Frontal cortex (tissue), 4 donors: ENCODE results near the gene USP47. TPM values are rescaled to one million over a fixed set of nuclear protein-coding genes. Genes with fewer than 3 reads are reported as not detected.
A peak's percentile ranks its signal among the peaks of the same experiment; 100 is the strongest.
"Not testable (repeated sequence)": the region's sequence is repeated elsewhere in the genome, so short reads cannot be mapped to it uniquely, and the experiment has no call there.

Source experiments
- DNase-seq, 2 donors: peaks; one replicate each; pipeline ENCODE4 v3.0.0; 2012; ENCODE audit warnings: low spot score in 2 of 2
- FAIRE-seq: peaks from 2 replicates; lab custom pipeline; 2012; peaks lifted over from hg19 to GRCh38; lab: Jason Lieb, UNC
- total RNA-seq: library from RNA; depleted of rRNA; stranded (reverse); fragments of >200 nt; gene quantifications from one replicate; pipeline ENCODE4 v1.2.3, GENCODE V29; 2014
- donor health status: control.
- donor health status: control.
- donor health status: control.

USP47 gene
- total RNA-seq, 1 donor from 2014 or later, result 149 TPM

- FAIRE-seq (no peak), DNase-seq (no peak)
Observed at GRCh38 chr11:11818529-11819121, 23.1 kb upstream of the USP47 start.

DNA sequence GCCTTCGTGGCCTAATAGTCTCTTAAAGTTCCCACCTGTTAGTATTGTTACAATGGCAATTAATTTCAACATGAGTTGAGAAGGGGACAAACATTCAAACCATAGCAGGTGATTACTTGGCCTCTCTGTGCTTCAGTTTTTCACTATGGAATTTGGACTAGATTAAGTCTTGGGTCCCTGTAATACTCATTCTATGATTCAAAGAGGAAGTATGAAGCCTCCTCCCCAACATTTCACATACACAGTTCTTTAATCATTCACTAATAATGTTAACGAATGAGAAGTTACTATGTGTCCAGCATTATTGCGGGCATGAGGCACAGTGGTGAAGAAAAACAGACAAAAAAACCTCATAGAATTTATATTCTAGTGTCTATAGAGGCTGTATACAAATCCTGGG lies 19.9 kb upstream of the USP47 start:
- FAIRE-seq (no peak), DNase-seq (no peak)

GRCh38 chr11:11822946-11823345 lies 18.8 kb upstream of the USP47 start:
- FAIRE-seq (no peak), DNase-seq (no peak)

DNA sequence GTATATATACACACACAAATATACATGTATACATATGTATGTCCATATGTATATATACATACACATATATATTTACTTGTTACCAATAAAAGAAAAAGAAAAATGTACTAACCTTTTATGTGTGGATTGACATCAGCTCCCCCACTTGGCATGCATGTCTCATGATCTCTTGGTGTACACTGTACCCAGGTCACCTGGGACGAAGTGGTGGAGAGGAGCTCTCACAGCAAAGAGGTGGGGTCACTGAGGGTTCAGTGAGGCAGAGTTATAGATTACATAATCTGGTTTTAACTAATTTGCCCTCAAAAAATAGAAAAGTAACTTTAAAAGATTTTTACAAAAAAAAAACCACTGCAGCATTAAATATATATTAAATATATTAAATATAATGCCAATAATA lies 15.5 kb upstream of the USP47 start:
- no peak for FAIRE-seq
- DNase-seq, result no peak

DNA sequence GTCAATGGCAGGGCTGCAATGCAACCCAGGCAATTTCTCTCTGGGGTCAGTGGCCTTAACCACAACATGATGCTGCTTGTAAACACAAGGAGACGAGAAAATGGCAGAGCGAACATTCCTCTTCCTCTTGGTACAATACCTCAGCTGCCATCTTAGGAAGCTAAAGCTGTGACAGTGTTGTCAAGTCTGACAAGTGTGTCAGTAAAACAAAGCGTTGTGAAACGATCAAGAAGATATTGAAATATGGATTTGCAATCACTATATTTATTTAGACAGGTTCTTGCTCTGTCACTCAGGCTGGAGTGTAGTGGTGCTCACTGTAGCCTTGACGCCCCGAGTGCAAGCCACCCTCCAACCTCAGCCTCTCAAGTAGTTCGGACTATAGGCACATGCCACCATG lies 14.5 kb upstream of the USP47 start:
- FAIRE-seq, result no peak
- no peak for DNase-seq

GRCh38 chr11:11831406-11831805 lies 10.4 kb upstream of the USP47 start:
- FAIRE-seq, DNase-seq: not testable (repeated sequence)

DNA sequence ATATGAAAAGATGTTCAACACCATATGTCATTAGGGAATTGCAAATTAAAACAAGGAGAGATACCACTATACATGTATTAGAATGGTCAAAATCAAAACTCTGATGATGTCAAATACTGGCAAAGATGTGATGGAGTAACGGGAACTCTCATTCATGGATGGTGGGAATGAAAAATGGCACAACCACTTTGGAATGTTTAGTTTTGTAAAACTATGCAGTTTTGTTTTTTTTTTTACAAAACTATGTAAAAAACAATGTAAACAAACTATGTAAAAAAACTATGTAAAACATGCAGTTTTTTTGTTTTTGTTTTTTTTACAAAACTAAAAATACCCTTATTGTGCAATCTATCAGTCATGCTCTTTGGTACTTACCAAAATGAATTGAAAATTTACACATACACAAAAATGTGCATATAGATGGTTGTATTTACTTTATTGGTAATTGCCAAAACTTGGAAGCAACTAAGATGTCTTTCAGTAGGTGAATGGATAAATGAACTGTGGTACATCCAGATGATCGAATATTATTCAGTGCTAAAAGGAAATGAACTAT lies 5.0 kb upstream of the USP47 start:
- no peak for DNase-seq
- FAIRE-seq, result no peak

DNA sequence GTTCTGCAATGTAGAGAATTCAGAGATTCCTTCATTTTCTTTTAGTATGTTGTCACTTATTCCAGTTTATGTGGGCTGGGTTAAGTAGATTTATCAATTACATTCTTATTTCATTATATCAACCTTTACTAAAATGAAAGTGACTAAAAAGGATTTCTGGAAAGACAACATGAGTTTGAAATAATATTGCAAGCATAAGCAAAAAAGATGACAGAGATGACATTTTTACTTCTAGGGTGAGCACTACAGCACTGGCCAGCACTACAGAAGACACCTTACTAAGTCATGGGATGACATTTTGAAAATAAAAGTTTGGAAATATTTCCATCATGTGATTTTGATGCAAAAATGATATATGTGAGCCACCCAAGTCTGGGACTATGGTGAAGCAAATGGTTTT lies 2.1 kb upstream of the USP47 start:
- DNase-seq (no peak), FAIRE-seq (no peak)

DNA sequence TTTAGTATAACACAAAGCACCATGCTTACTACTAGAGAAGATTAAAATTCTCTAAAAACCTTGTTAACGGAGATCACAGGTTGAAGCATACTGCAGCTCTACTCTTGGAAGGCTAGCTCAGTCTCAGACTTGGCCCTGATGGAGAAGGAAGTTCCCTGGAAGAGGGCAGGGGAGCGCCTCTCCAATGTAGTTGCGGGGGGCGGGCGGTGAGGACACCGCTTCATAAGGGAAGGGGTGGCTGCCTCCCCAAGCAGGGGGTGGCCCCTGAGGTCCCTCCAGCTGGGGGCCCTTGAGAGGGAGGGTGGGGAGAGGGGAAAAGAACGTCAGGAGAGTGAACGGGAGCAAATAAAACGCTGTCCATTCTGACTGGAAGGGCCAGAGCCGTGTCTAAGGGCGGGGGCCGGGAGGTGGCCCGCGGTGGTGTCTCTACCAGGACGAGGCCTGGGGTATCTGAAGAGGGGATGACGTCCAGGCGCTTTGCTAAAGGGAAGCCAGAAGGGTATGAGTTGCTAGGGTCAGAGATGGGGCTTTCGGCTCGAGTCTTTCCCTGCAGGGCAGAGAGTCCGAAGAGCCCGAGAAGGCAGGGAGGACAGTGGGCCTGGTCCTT lies 553 bp upstream of the USP47 start:
- no peak for FAIRE-seq

DNA sequence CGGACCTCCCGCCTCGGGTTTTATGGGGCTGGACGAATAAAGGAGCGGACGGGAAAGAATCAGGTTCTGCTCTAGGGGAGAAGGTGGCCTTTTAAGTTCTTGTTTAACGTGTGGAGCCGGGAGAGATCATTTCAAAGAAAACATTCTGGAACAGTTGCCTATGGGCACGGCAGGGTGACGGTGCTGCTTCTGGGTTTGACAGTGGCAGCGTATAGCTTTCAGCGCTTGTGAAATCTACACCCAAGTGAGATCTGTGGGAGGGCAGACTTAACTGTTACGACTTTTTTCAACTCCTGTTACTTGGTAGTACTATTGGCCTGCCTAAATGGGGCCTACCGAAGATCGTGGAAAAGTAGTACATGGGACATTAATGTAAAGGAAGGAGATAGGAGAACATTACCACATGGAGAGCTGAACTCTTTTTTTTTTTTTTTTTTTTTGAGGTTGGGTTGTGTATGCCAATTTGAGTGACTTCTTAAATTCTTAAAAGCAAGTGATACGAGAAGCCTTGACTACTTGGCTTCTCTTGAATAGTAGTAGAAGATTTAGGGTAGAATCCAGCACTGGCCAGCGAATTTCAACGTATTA lies 743 bp downstream of the USP47 start:
- FAIRE-seq (no peak), DNase-seq (peak; percentile 29 to 50)

More for the DNA sequence above, 553 bp upstream of the USP47 start:
- peak; percentile 47 to 61 for DNase-seq

DNA sequence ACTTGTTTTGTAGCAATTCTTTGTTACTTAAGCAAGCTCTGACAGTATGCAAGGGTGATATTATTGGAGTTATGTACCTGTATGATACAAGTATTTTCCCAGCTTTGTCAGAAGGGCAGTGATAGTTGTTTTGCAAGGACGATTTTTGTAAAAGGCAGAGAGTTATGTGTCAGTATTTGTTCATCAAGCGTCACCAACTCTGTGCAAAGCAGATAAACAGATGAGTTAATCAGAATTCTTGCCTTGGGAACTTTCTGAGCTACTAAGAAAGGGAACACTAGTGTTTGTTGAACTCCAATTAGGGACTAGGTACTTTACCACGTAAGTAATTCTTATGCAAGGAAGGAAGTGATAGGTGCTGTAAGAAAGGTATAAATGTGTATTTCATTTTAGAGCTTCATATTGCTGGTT lies 1.4 kb downstream of the USP47 start:
- peak; percentile 22 to 28 for DNase-seq
- no peak for FAIRE-seq

GRCh38 chr11:11843642-11844041 lies 1.9 kb downstream of the USP47 start:
- FAIRE-seq (no peak), DNase-seq (no peak)

DNA sequence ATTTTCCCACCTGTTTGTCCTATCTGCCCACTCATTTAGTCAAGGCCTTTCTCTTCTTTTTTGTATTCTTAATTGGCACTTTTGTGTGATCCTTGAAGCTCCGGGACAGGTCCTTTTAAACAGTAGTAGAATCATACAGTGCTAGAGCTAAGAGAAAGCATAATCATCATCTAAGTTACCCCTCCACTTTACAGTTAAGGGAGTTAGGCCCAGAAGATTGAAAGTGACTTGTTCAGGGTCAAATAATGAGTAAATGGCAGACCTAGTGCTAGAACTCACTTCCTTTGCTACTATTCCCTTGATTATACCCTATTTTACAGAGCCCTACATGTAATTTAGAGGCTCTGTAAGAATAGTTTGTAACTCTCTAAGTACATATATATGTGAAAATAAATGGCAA lies 2.5 kb downstream of the USP47 start:
- FAIRE-seq, result no peak
- no peak for DNase-seq

GRCh38 chr11:11845071-11845470 lies 3.3 kb downstream of the USP47 start:
- FAIRE-seq, result no peak
- no peak for DNase-seq

GRCh38 chr11:11845551-11845950 lies 3.8 kb downstream of the USP47 start:
- DNase-seq (no peak), FAIRE-seq (no peak)

- FAIRE-seq (no peak), DNase-seq (no peak)
Observed at GRCh38 chr11:11847082-11847481, 5.3 kb downstream of the USP47 start.

DNA sequence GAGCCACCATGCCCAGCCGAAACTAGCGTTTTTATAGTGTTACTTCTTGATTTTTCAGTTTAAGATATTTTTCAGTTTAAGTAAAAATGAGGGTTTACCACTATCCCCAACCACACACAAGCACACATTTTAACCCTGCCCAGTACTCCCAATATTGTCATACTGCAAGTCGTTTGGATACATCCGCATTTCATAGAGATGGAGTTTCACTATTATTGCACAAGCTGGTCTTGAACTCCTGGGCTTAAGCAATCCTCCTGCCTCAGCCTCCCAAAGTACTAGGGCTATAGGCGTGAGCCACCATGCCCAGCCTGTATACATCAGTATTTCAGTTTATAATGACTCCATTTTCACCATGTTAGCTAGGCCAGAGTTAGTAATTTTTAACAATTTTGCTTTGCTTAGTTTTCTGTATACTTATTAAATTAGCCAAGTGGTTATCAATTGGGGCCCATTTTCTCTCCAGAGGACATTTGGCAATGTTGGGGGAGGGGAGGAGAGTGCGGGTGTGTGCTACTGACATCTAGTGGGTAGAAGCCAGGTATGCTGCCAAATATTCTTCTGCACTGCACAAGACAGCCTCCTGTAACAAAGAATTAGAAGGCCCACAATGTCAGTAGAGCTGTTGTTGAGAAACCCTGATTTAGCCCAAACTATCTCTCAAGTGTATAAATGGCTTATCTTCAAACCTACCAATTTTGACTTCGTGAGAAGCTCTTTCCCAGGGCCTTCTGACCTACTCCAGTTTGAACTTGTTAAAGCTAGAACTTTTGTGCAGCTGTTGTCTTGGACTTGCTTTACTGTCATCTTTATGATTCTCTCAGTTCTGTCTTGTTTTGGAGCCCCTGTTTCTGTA lies 7.3 kb downstream of the USP47 start:
- FAIRE-seq (no peak), DNase-seq (no peak)

- FAIRE-seq, result no peak
- DNase-seq, result no peak
Observed at GRCh38 chr11:11850668-11851067, 8.9 kb downstream of the USP47 start.

DNA sequence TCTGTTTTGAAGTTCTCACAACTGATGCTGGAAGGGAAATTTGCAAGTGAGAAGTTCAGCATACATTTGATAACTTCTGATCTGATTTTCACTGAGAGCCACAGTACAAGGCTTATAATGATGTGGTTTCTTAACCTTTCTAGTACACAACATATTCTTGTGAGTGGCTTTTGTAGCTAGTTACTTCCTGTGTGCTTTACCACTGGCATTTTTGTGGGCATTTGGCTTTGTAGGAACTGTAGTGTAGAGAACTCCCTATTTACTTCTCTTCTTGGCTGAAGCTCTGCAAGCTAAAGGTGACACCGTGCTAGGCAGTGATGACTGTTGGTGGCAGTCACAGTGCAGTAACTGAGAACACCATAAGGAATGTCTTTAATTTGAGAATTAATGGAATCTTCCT lies 14.9 kb downstream of the USP47 start:
- no peak for DNase-seq
- no peak for FAIRE-seq

DNA sequence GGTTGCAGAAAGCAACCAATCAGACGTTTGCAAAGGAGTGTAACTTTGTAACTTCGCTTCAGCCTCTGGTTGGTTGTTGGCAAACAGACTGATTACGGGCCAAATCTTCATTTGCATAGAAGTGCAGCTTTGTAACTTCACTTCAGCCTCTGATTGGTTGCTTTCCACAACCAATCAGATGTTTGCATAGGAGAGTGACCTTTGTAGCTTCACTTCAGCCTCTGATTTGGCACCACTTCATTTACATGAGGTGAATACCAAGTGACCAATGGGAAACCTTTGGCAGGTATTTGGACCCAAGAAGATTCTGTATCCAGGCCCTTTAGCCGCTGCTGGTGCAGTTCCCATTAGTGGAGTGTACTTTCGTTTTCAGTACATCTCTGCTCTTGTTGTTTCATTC lies 16.0 kb downstream of the USP47 start:
- FAIRE-seq, result no peak
- DNase-seq, result no peak

DNA sequence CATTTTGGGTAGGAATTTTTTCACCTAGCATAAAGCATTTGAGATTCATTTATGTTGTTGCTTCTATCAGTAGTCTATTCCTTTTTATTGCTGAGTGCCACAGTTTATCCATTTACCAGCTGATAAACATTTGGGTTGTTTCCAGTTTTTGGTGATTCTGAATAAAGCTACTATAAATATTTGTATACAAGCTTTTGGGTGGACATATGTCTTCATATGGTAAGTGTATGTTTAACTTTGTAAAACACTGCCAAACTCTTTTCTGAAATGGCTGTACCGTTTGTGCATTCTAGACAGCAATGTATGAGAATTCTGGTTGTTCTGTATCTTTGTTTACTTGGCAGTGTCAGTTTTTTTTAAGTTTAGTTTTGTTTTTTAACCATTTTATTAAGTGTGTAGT lies 16.9 kb downstream of the USP47 start:
- no peak for FAIRE-seq
- no peak for DNase-seq
